NCI-H187 (cell line): ENCODE measurements around the gene UBAP2L.
A peak's percentile ranks its signal among the peaks of the same experiment; 100 is the strongest.
"Not testable (repeated sequence)": the region's sequence is repeated elsewhere in the genome, so short reads cannot be mapped to it uniquely, and the experiment has no call there.

Source experiments
- DNase-seq, 2 experiments: peaks; one replicate each; lab custom pipeline; 2025; lab: John Stamatoyannopoulos, UW

UBAP2L gene

GRCh38 chr1:154240294-154240833, 19.6 kb downstream of the UBAP2L start:
- no peak for DNase-seq

- DNase-seq = no peak
Measured at GRCh38 chr1:154241703-154242351, 21.1 kb downstream of the UBAP2L start.

GRCh38 chr1:154253671-154254070, 32.9 kb downstream of the UBAP2L start:
- DNase-seq = no peak

- no peak for DNase-seq
Measured at GRCh38 chr1:154256686-154257085, 35.9 kb downstream of the UBAP2L start.

GRCh38 chr1:154258784-154259183, 38.0 kb downstream of the UBAP2L start:
- DNase-seq = no peak

GRCh38 chr1:154260127-154260526, 39.4 kb downstream of the UBAP2L start:
- DNase-seq = no peak

- DNase-seq = no peak
Measured at GRCh38 chr1:154263465-154264332, 42.9 kb downstream of the UBAP2L start.

GRCh38 chr1:154264454-154264853, 43.7 kb downstream of the UBAP2L start:
- no peak for DNase-seq

GRCh38 chr1:154265586-154265985, 44.8 kb downstream of the UBAP2L start:
- no peak for DNase-seq

GRCh38 chr1:154270833-154271232, 50.1 kb downstream of the UBAP2L start:
- DNase-seq = no peak

- peak; percentile 93 to 97 for DNase-seq
Measured at GRCh38 chr1:154272217-154272998, 51.7 kb downstream of the UBAP2L start, which contains the start of gene HAX1. TSS of gene HAX1 (plus strand) at chr1:154272629. CDS start at chr1:154272724, 95 bp downstream.

- DNase-seq = no peak
Measured at GRCh38 chr1:154272999-154273563, 52.3 kb downstream of the UBAP2L start.

GRCh38 chr1:154276797-154277196, 56.0 kb downstream of the UBAP2L start:
- DNase-seq = no peak

- not testable (repeated sequence) for DNase-seq
Measured at GRCh38 chr1:154287591-154287990, 66.8 kb downstream of the UBAP2L start.

- DNase-seq = peak in 1 of 2 experiments; percentile 26
Measured at GRCh38 chr1:154288661-154289060, 67.9 kb downstream of the UBAP2L start.

GRCh38 chr1:154290921-154291320, 70.2 kb downstream of the UBAP2L start:
- DNase-seq = no peak

GRCh38 chr1:154295408-154296235, 74.9 kb downstream of the UBAP2L start:
- DNase-seq = no peak

- no peak for DNase-seq
Measured at GRCh38 chr1:154301582-154301981, 80.8 kb downstream of the UBAP2L start.

- no peak for DNase-seq
Measured at GRCh38 chr1:154304664-154305337, 84.0 kb downstream of the UBAP2L start.

GRCh38 chr1:154306151-154306550, 85.4 kb downstream of the UBAP2L start:
- DNase-seq = no peak
